ENCODE measurements around the gene EFHC1.

- TF ChIP-seq CTCF (conservative IDR thresholded peaks at IDR 0.05; ENCODE audit: low read length) (no peak), EZH2phosphoT487 (IDR thresholded peaks at IDR 0.05; ENCODE audit: borderline replicate concordance, low read depth, low read length) (no peak)
Observed at GRCh38 chr6:52546192-52546591, 126.0 kb downstream of the EFHC1 start.
